Suprapubic skin (tissue), 4 donors: ENCODE data around the gene CCDC39. TPM values are rescaled to one million over a fixed set of nuclear protein-coding genes. Genes with fewer than 3 reads are reported as not detected.

ENCODE experiments used
- DNase-seq, 2 donors: peaks; one replicate each; pipeline ENCODE4 v3.0.0-alpha.2; 2019; ENCODE audit warnings: low spot score in 2 of 2
- H3K27ac ChIP-seq: fragments of 200-600 bp; sonication (generic); one replicate; pipeline ENCODE4 v1.5.1; 2019
- H3K27me3 ChIP-seq: fragments of 200-600 bp; sonication (generic); one replicate; pipeline ENCODE4 v1.5.1; 2019
- H3K36me3 ChIP-seq: fragments of 200-600 bp; sonication (generic); one replicate; pipeline ENCODE4 v1.5.1; 2019
- H3K4me1 ChIP-seq: fragments of 200-600 bp; sonication (generic); one replicate; pipeline ENCODE4 v1.5.1; 2019
- H3K4me3 ChIP-seq: fragments of 200-600 bp; sonication (generic); one replicate; pipeline ENCODE4 v1.5.1; 2019; ENCODE audit warnings: mild to moderate bottlenecking
- H3K9me3 ChIP-seq: fragments of 200-600 bp; sonication (generic); one replicate; pipeline ENCODE4 v1.5.1; 2019
- EP300 ChIP-seq: sonication (generic); formaldehyde crosslinking; IDR thresholded peaks from one replicate; pipeline ENCODE4 v1.6.1; 2017; ENCODE audit warnings: antibody characterized with exemption
- POLR2A ChIP-seq, 2 donors: fragments of 450-650 bp; IDR thresholded peaks; one replicate each; pipeline ENCODE4 v1.6.1; 2017; ENCODE audit warnings: antibody characterized with exemption in 2 of 2, mild to moderate bottlenecking in 2 of 2, moderate library complexity in 2 of 2
- POLR2AphosphoS5 ChIP-seq, 3 donors: sonication (generic); formaldehyde crosslinking; IDR thresholded peaks; one replicate each; pipeline ENCODE4 v1.6.1; 2017; ENCODE audit warnings: antibody characterized with exemption in 3 of 3
- WGBS: methylation state at CpG from one replicate; pipeline ENCODE4 v1.1.5; 2018; 5-methylcytosine and 5-hydroxymethylcytosine counted together
- total RNA-seq, 4 donors: library from RNA; depleted of rRNA; stranded (reverse); fragments of >200 nt; gene quantifications; one replicate each; pipeline ENCODE4 v1.1.0, GENCODE V29; 2016
- TF ChIP-seq, protein P1 (sequence below), 2 donors: fragments of 200-600 bp in 1 of 2; fragments of 450-650 bp in 1 of 2; sonication (generic) in 1 of 2; IDR thresholded peaks; one replicate each; pipeline ENCODE4 v1.5.1; 2016 to 2019; ENCODE audit warnings: antibody characterized with exemption in 2 of 2, mild to moderate bottlenecking in 1 of 2, moderate library complexity in 1 of 2

CCDC39 gene
- total RNA-seq, 4 donors from 2014 or later: not detected

GRCh38 chr3:180700941-180701340 lies 21.7 kb upstream of the CCDC39 start:
- 51% methylated on average over 3 of the region's 3 CpGs for WGBS
- H3K9me3 ChIP-seq: no peaks in the 10 kb centered on the region
- H3K27ac ChIP-seq: no peak overlapping the region
- no peak for DNase-seq
- no peaks in the 10 kb centered on the region for H3K27me3 ChIP-seq
- TF ChIP-seq POLR2AphosphoS5 (IDR thresholded peaks at IDR 0.05) (no peak), EP300 (no peak), POLR2A (IDR thresholded peaks at IDR 0.05) (no peak)
- TF ChIP-seq, protein P1, sequence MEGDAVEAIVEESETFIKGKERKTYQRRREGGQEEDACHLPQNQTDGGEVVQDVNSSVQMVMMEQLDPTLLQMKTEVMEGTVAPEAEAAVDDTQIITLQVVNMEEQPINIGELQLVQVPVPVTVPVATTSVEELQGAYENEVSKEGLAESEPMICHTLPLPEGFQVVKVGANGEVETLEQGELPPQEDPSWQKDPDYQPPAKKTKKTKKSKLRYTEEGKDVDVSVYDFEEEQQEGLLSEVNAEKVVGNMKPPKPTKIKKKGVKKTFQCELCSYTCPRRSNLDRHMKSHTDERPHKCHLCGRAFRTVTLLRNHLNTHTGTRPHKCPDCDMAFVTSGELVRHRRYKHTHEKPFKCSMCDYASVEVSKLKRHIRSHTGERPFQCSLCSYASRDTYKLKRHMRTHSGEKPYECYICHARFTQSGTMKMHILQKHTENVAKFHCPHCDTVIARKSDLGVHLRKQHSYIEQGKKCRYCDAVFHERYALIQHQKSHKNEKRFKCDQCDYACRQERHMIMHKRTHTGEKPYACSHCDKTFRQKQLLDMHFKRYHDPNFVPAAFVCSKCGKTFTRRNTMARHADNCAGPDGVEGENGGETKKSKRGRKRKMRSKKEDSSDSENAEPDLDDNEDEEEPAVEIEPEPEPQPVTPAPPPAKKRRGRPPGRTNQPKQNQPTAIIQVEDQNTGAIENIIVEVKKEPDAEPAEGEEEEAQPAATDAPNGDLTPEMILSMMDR (IDR thresholded peaks at IDR 0.05): no peak
- no peaks in the 10 kb centered on the region for H3K36me3 ChIP-seq
- H3K4me1 ChIP-seq: no peaks in the 10 kb centered on the region
- no peak overlapping the region for H3K4me3 ChIP-seq

DNA sequence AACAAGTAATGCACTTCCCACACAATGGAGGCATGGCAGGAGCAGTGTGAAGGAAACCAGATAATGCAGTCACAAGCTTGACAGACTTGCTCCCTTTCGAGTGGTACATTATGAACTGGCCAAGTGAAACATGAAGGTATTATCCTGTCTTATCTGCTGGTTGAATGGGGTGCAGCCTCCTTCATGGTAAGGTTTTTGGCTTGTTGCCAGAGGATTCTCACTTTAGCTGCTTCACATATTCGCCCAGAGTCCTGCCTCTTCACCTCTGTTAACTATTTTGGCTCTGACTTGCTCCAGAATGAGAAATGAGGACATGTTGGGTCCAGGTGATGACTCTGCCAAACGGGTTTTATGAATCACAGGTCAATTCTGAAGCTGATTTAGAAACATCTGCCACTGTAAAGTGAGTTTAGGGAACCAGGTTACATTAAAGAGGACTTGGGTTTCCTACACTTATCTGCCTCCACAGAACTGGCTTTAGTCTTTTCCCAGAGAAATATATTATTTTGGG lies 19.5 kb upstream of the CCDC39 start:
- no peak for DNase-seq
- Histone ChIP-seq H3K27ac (no peak overlapping the region), H3K9me3 (no peaks in the 10 kb centered on the region), H3K27me3 (no peaks in the 10 kb centered on the region), H3K36me3 (no peaks in the 10 kb centered on the region), H3K4me3 (no peak overlapping the region), H3K4me1 (no peaks in the 10 kb centered on the region)
- TF ChIP-seq POLR2AphosphoS5 (IDR thresholded peaks at IDR 0.05) (no peak), EP300 (no peak), POLR2A (IDR thresholded peaks at IDR 0.05) (no peak)
- TF ChIP-seq, protein P1 (IDR thresholded peaks at IDR 0.05): no peak
- WGBS: 25% methylated on average over 3 of the region's 3 CpGs

DNA sequence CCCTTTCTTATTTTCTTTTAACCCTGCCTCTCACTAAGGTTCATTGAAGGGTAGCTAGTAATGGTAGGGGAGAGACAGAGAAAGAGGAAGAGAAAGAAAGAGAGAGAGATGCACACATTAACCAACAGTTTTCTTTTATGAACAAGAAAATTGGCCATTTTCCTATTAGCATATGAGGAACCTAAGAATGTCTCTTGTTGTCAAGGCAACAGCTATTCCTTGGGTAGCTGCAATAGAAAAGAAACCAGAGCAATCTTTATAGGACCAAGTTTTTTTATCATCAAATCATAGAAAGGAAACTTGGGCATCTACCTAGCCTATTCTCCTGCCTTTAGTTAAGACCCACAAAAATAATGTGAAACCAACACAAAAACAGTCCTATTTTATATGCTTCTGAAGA lies 15.0 kb upstream of the CCDC39 start:
- Histone ChIP-seq H3K9me3 (no peaks in the 10 kb centered on the region), H3K27ac (no peak overlapping the region), H3K36me3 (no peaks in the 10 kb centered on the region), H3K4me3 (no peak overlapping the region), H3K4me1 (no peaks in the 10 kb centered on the region), H3K27me3 (no peaks in the 10 kb centered on the region)
- DNase-seq: no peak
- TF ChIP-seq POLR2A (IDR thresholded peaks at IDR 0.05) (no peak), EP300 (no peak), POLR2AphosphoS5 (IDR thresholded peaks at IDR 0.05) (no peak)
- TF ChIP-seq, protein P1 (IDR thresholded peaks at IDR 0.05): no peak

DNA sequence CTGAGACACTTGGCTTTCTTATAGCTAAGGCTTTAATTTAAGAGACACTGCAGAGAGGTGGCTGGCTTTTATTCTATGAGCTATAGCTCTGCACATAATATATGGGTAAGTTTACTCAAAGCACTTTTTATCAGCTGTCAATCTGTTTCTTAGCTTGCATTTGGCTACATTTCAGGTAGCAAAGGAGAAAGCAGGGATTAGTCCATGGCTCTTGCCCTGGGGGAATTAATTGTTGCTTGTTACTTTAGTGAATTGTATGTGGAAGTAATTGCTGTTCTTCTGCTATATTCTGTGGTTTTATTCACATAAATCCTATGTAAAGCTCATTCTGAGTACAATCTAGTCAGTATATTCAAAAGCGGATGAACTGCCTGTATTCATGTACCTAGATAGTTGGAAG lies 14.4 kb upstream of the CCDC39 start:
- H3K27me3 ChIP-seq: no peaks in the 10 kb centered on the region
- no peaks in the 10 kb centered on the region for H3K9me3 ChIP-seq
- WGBS: 57% methylated on average over 1 of the region's 1 CpG
- no peak overlapping the region for H3K4me3 ChIP-seq
- DNase-seq: no peak
- TF ChIP-seq POLR2A (IDR thresholded peaks at IDR 0.05) (no peak), EP300 (no peak), POLR2AphosphoS5 (IDR thresholded peaks at IDR 0.05) (no peak)
- TF ChIP-seq, protein P1 (IDR thresholded peaks at IDR 0.05): no peak
- H3K27ac ChIP-seq: no peak overlapping the region
- no peaks in the 10 kb centered on the region for H3K4me1 ChIP-seq
- H3K36me3 ChIP-seq: no peaks in the 10 kb centered on the region

GRCh38 chr3:180690061-180690460 lies 10.8 kb upstream of the CCDC39 start:
- Histone ChIP-seq H3K27me3 (no peaks in the 10 kb centered on the region), H3K4me1 (no peaks in the 10 kb centered on the region), H3K4me3 (no peak overlapping the region), H3K36me3 (no peaks in the 10 kb centered on the region), H3K9me3 (no peaks in the 10 kb centered on the region), H3K27ac (no peak overlapping the region)
- DNase-seq: no peak
- TF ChIP-seq, protein P1 (IDR thresholded peaks at IDR 0.05): no peak
- no peak for TF ChIP-seq POLR2AphosphoS5 (IDR thresholded peaks at IDR 0.05)
- no peak for TF ChIP-seq EP300
- no peak for TF ChIP-seq POLR2A (IDR thresholded peaks at IDR 0.05)
- 4% methylated on average over 1 of the region's 1 CpG for WGBS
